GM12878 (cell line): ENCODE data around the gene ATP2C2. TPM values are rescaled to one million over a fixed set of nuclear protein-coding genes. Genes with fewer than 3 reads are reported as not detected.

ENCODE experiments used
- ATAC-seq: fragments of 200-7000 bp; cut with Tn5 transposase; 3 replicates; pipeline ENCODE4 v1.9.1; 2020; ENCODE audit warnings: mild to moderate bottlenecking, moderate library complexity
- BruUV-seq: library from RNA; stranded (reverse); fragments of 400-500 nt; replicated peaks from 2 replicates; lab custom pipeline; 2021; lab: Mats Ljungman, UMichigan
- CTCF ChIA-PET: fragments of 300-600 bp; sonication (Branson Sonifier 250); formaldehyde crosslinking; extraction: SDS; loops from one replicate; lab custom pipeline; 2021; ENCODE audit warnings: inconsistent platforms; lab: Yijun Ruan, JAX
- POLR2A ChIA-PET: fragments of 350-600 bp; formaldehyde crosslinking; extraction: SDS; loops from one replicate; lab custom pipeline; 2021; ENCODE audit warnings: inconsistent platforms; lab: Charles Lee
- RAD21 ChIA-PET: fragments of 300-600 bp; sonication (Branson Sonifier 250); formaldehyde crosslinking; loops from one replicate; lab custom pipeline; 2023; ENCODE audit warnings: antibody characterized with exemption; ENCODE audit not compliant: unreplicated experiment; lab: Charles Lee
- SMC1A ChIA-PET: fragments of 300-600 bp; sonication (Branson Sonifier 250); formaldehyde crosslinking; loops from one replicate; lab custom pipeline; 2023; ENCODE audit not compliant: unreplicated experiment, uncharacterized antibody; lab: Charles Lee
- DNase-seq: peaks from one replicate; pipeline ENCODE4 v3.0.0-alpha.2; 2011; ENCODE audit warnings: low read depth, low spot score
- FAIRE-seq: peaks from 3 replicates; lab custom pipeline; 2011; peaks lifted over from hg19 to GRCh38; lab: Jason Lieb, UNC
- H2AFZ ChIP-seq: 2 replicates; pipeline ENCODE4 v1.6.0; 2011; ENCODE audit warnings: low read depth, low read length, control low read depth; ENCODE audit not compliant: control insufficient read depth
- H3K27ac ChIP-seq: 2 replicates; pipeline ENCODE4 v1.5.1; 2011; ENCODE audit warnings: control low read depth; ENCODE audit not compliant: control insufficient read depth, insufficient read depth
- H3K27me3 ChIP-seq, 2 experiments: replicated peaks in 1 of 2; 2 replicates each; pipeline versions ENCODE4 v1.6.0 to v1.6.1; 2011; ENCODE audit warnings: low read length in 1 of 2; ENCODE audit not compliant: control insufficient read depth in 2 of 2, insufficient read depth in 2 of 2
- H3K36me3 ChIP-seq, 2 experiments: 2 replicates each; pipeline ENCODE4 v1.5.1; 2011; ENCODE audit warnings: low read length in 1 of 2; ENCODE audit not compliant: control insufficient read depth in 2 of 2, insufficient read depth in 2 of 2
- H3K4me1 ChIP-seq: 2 replicates; pipeline ENCODE4 v1.6.1; 2011; ENCODE audit warnings: mild to moderate bottlenecking, low read length, moderate library complexity, mixed read lengths; ENCODE audit not compliant: control insufficient read depth, insufficient read depth
- H3K4me2 ChIP-seq: 2 replicates; pipeline ENCODE4 v1.6.0; 2011; ENCODE audit warnings: control low read depth; ENCODE audit not compliant: control insufficient read depth, insufficient read depth
- H3K4me3 ChIP-seq: fragments of 200-600 bp; sonication (generic); 2 replicates; pipeline ENCODE4 v1.5.1; 2016
- H3K79me2 ChIP-seq: 2 replicates; pipeline ENCODE4 v1.6.0; 2011; ENCODE audit warnings: low read length; ENCODE audit not compliant: control insufficient read depth, insufficient read depth
- H3K9ac ChIP-seq: 2 replicates; pipeline ENCODE4 v1.8.0; 2011; ENCODE audit warnings: low read length, control low read depth, mixed read lengths; ENCODE audit not compliant: control insufficient read depth, insufficient read depth
- H3K9me3 ChIP-seq: replicated peaks from 3 replicates; pipeline ENCODE4 v1.5.1; 2011; ENCODE audit warnings: mild to moderate bottlenecking, low read length; ENCODE audit not compliant: control insufficient read depth, insufficient read depth
- H4K20me1 ChIP-seq: 2 replicates; pipeline ENCODE4 v1.6.0; 2011; ENCODE audit not compliant: control insufficient read depth, insufficient read depth
- HDAC6 ChIP-seq: fragments of 200-600 bp; sonication (generic); IDR thresholded peaks from one replicate; pipeline ENCODE4 v1.8.0; 2017; ENCODE audit warnings: antibody characterized with exemption; ENCODE audit not compliant: unreplicated experiment
- IRF4 ChIP-seq: IDR thresholded peaks from 2 replicates; pipeline ENCODE4 v1.6.1; 2011; ENCODE audit warnings: low read depth, low read length
- PKNOX1 ChIP-seq: fragments of 450-650 bp; IDR thresholded peaks from 2 replicates; pipeline ENCODE4 v1.6.1; 2016; ENCODE audit warnings: mild to moderate bottlenecking
- POLR2A ChIP-seq: IDR thresholded peaks from 2 replicates; pipeline ENCODE4 v1.6.1; 2011; ENCODE audit warnings: low read depth, mild to moderate bottlenecking, low read length
- SREBF1 ChIP-seq: IDR thresholded peaks from 2 replicates; pipeline ENCODE4 v1.6.1; 2012; ENCODE audit warnings: mild to moderate bottlenecking, low read length
- ZNF24 ChIP-seq: fragments of 450-650 bp; IDR thresholded peaks from 2 replicates; pipeline ENCODE4 v1.6.1; 2017; ENCODE audit warnings: antibody characterized with exemption, mild to moderate bottlenecking
- ZNF384 ChIP-seq: IDR thresholded peaks from 2 replicates; pipeline ENCODE4 v1.6.1; 2012; ENCODE audit warnings: low read depth, mild to moderate bottlenecking, low read length, improper control_type of control experiment, borderline replicate concordance
- WGBS: methylation state at CpG from one replicate; pipeline ENCODE4 v1.1.6; 2016; ENCODE audit warnings: low lambda C conversion rate; ENCODE audit not compliant: insufficient replicate concordance, insufficient coverage; ENCODE audit errors: missing lambda C conversion rate; 5-methylcytosine and 5-hydroxymethylcytosine counted together
- in situ Hi-C: fragments of 300-500 bp; cut with MboI; formaldehyde crosslinking; loops from 9 replicates; pipeline ENCODE4 v1.14.3; 2018; ENCODE audit warnings: mixed read lengths
- intact Hi-C: fragments of 100-400 bp; cut with micrococcal nuclease; formaldehyde crosslinking; loops from one replicate; pipeline ENCODE4 v1.14.2; 2022; ENCODE audit not compliant: unreplicated experiment
- polyA plus RNA-seq, 11 experiments: library from polyadenylated mRNA; depleted of rRNA in 4 of 11; unstranded in 6 of 11; stranded (reverse) in 5 of 11; fragments of >200 nt; fragmentation: Nextera tagmentation in 4 of 11; fragmentation: Illumina TruSeq in 1 of 11; extraction: Ambion mirVana in 4 of 11; extraction: Trizol in 1 of 11; gene quantifications; 1 replicate in 1 of 11; 2 replicates in 10 of 11; pipeline versions ENCODE4 v1.2.1 to v1.2.3, GENCODE V29; 2011 to 2016; ENCODE audit warnings: inconsistent platforms in 2 of 11, missing spikeins in 2 of 11, low read depth in 1 of 11
- total RNA-seq, 4 experiments: library from RNA; depleted of rRNA in 3 of 4; stranded (reverse); fragments of >200 nt in 3 of 4; fragmentation: Illumina TruSeq in 1 of 4; extraction: Trizol in 1 of 4; gene quantifications; 2 replicates each; pipeline versions ENCODE4 v1.2.1 to v1.2.3, GENCODE V29; 2013 to 2021

Gene ATP2C2
- total and polyA plus RNA-seq, 10 of the 15 experiments (the other 5 are each of a cell fraction or from before 2014, with no cell fraction given), result 0.05 to 0.19 TPM; not detected in 8

- ChIA-PET RAD21 (no interaction called here), SMC1A (interaction anchor here (0.9 kb wide), 1 partner anchor 11 kb away, joined by 3 read pairs; no protein-coding TSS in a partner anchor)
- TF ChIP-seq HDAC6 (no peak), PKNOX1 (no peak), IRF4 (no peak), SREBF1 (no peak), POLR2A (no peak), ZNF384 (no peak), ZNF24 (no peak)
These were observed 67.9 kb downstream of the ATP2C2 start for GRCh38 chr16:84436196-84436595.

More at GRCh38 chr16:84436196-84436595, 67.9 kb downstream of the ATP2C2 start:
- Histone ChIP-seq H3K9me3 (no peaks in the 10 kb centered on the region), H3K27me3 (no peaks in the 10 kb centered on the region; a peak in 1 of 4 replicates), H3K4me1 (no peaks in the 10 kb centered on the region), H2AFZ (no peak overlapping the region), H3K79me2 (no peaks in the 10 kb centered on the region), H3K27ac (no peak overlapping the region), H3K4me2 (no peak overlapping the region), H3K36me3 (no peaks in the 10 kb centered on the region), H4K20me1 (no peaks in the 10 kb centered on the region), H3K9ac (no peak overlapping the region), H3K4me3 (no peak overlapping the region)
- ChIA-PET POLR2A (no interaction called here), CTCF (interaction anchor here (0.6 kb wide), 1 partner anchor 159 kb away, joined by 4 read pairs; no protein-coding TSS in a partner anchor)
- 60% methylated on average over 10 of the region's 10 CpGs for WGBS
- ATAC-seq (no peak), FAIRE-seq (no peak), DNase-seq (no peak)
- no TSS peak for BruUV-seq
- intact Hi-C loops (no loop called here), in situ Hi-C loops (no loop called here)
